G401 (cell line): ENCODE measurements around the gene KDM4C. TPM values are rescaled to one million over a fixed set of nuclear protein-coding genes. Genes with fewer than 3 reads are reported as not detected.

ENCODE experiments used
- DNase-seq: peaks from one replicate; pipeline ENCODE4 v3.0.0-alpha.2; 2015; ENCODE audit warnings: low spot score
- in situ Hi-C: cut with HindIII; loops from 2 replicates; pipeline ENCODE4 v1.10.0; 2016; ENCODE audit warnings: low sequenced_read_pairs, mixed read lengths
- total RNA-seq: library from RNA; depleted of rRNA; stranded (reverse); fragments of >200 nt; shearing (Covaris generic); gene quantifications from 2 replicates; pipeline ENCODE4 v1.2.3, GENCODE V29; 2014

KDM4C gene
- total RNA-seq, 1 experiment from 2014 or later, result 12.7 TPM

DNA sequence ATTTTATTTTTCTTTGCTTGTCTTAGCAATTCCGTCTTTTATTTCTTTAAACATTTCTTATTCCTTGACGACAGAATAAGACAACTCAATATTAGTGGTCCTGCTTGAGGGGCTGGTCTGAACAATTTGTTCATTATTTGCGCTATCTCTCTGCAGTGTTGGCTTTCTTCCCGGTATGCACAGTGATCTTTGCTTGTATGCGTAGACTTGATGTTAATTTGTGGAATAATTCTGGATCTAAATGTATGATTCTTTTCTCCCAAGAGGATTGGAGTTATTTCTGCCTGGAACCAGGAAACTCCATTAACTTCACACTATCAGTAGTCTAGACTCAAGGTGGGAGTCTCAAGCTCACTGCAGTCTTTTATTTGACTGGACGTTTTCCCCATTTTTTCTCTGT, 80.4 kb downstream of the KDM4C start:
- in situ Hi-C loops, result no loop called here
- DNase-seq, result peak; percentile 45

DNA sequence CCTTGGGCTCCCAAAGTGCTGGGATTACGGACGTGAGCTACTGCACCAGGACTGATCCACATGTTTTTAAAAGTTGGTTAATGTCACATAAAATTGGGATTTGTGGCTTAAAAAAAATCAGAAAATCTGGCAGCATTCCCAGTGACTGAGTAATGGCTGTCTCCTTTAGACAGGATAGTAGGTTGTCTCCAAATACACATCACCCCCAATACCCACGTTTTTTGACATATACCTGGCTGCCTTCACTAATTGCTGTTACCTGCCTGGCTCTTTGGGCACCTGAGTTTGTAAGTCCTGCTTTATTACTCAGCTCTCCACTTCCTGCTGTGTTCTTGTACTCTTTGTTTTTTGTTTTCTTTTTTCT, 84.8 kb downstream of the KDM4C start:
- no peak for DNase-seq

DNA sequence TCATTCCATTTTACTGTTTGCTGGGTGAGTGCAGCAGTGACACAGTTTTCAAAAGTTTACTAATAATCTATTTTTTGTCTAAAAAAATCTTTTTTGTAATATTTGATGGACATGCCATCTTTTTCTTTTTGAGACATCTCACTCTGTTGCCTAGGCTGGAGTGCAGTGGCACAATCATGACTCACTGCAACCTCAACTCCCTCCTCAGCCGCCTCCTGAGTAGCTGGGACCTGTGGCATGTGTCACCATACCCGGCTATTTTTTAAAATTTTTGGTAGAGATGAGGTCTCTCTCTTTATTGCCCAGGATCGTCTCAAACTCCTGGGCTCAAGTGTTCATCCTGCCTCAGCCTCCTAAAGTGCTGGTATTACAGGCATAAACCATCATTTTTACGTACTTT, 86.0 kb downstream of the KDM4C start:
- DNase-seq, result no peak
- in situ Hi-C loops, result no loop called here

More for the DNA sequence above, 84.8 kb downstream of the KDM4C start:
- in situ Hi-C loops, result no loop called here

DNA sequence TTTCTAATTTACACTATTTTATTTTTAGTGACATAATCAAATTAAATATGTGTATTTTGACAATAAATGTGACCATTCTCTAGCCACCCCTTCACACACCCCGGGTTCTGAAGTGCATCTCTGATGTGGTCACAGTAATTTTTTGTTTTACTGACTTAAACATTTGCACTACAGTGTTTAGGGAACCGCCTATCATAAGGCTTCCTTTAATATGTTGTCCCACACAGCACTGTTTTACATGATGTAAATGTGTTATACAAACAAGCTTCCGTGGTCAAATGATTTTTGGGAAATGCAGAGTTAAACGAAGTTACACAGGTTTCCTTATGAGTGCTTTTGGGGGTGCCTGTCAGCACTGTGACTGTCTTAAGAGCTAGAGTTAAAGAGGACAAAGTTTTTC, 86.5 kb downstream of the KDM4C start:
- no peak for DNase-seq
- in situ Hi-C loops, result no loop called here

DNA sequence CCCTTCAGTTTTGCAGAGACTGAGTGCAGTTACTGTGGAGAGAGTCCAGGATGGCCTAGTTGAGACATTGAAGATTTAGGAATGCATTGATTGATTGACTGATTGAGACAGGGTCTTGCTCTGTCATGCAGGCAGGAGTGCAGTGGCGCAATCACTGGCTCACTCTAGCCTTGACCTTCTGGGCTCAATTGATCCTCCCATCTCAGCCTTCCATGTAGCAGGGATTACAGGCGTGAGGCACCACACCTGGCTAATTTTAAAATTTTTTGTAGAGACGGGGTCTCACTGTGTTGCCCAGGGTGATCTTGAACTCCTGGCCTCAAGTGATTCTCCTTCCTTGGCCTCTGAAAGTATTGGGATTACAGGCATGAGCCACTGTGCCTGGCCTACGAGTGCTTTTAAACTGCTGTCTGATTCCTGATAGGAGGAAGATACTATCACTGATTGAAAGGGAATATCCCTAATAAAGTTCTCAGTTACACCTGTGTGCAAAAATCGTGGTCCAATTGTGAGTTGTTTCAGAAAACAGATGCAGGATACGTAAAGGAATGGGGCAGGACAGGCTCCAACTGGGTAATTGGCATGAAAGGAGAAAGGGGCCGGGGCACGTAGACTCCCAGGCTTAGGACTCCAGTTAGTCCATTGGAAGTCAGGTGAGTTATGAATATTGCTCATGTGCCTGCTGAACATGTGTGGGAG, 87.5 kb downstream of the KDM4C start:
- in situ Hi-C loops, result no loop called here
- DNase-seq, result no peak

DNA sequence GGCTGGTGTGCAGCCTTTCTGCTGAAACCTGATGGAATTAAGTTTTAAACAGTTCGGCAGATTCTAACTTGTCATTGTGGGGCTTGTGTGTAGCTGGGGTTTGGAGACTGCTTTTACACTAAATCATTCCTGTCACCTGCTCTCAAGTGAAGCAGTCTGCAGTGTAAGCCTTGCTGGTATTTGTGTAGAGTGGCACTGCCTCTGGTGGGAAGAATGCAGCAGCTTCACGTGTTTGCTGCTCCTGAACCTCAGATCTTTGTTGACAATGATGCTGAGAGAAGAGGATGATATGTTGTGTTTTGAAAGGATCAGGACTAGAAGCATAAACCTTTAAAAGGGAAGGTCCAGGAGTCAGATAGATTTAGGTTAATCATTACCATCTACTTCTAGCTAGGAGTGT, 88.1 kb downstream of the KDM4C start:
- DNase-seq, result peak; percentile 77
- in situ Hi-C loops, result no loop called here

DNA sequence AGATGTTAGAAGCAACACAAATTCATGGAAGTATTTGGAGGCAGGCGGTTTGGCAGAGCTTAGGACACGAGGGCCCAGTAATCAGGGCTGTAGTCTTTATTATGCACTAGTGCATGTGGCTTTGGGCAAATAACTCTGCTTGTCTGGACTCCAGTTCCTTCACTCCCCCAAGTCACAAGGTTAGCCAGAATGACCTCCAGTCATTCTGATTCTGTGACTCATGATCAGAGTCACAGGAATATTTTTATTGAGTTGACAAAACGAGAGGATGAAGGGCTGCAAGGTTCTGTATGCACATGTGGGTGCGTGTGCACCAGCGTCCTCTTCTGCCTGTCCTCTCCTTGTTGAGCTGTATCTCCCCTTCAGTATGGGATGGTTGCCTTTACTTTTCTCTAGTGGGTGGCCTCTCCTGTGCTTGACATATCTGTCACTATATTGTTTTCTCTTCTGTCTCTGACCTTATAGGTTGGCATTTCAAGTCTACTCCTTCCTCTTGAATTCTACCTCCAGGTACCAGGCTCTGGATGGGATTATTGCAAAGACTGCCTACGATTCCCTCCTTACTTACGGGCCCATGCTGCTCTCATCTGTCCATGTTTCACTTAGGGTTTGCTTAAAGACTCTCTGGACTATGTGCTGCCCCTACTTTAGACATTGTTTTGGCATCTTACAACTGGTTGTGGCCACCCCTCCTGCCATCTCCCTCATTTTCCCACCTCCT, 94.6 kb downstream of the KDM4C start:
- DNase-seq, result no peak
- in situ Hi-C loops, result no loop called here

DNA sequence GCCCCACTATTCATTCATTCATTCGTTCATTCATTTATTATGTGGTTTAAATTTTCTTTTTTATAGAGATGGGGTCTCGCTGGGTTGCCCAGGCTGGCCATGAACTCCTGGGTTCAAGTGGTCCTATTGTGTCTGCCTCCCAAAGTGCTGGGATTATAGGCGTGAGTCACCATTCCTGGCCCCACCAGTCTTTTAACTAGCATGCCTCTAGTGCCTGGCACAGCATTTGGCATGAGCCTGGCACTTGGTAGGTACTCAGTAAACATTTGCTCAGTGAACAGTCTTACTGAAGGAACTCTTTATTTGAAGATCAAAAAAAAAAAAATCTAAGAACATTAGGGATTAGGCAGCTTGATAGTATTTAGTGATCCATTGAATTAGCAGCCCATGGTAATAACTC, 98.1 kb downstream of the KDM4C start:
- no peak for DNase-seq
- in situ Hi-C loops, result no loop called here

DNA sequence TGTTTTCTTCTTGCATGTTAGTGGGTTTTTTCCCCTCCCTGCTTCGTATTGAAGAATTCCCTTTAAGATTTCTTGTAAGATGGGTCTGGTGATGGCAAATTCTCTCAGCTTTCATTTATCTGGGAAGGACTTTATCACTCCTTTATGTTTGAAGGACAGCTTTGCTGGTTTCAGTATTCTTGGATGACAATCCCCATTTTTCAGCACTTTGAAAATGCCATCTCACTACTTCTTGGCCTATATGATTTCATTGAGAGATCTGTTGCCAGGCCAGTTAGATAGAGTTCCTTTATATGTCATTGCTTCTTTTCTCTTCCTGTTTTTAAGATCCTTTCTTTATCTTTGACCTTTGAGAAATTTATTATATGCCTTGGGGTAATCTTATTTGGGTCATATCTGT, 106.3 kb downstream of the KDM4C start:
- no peak for DNase-seq
- in situ Hi-C loops, result no loop called here

DNA sequence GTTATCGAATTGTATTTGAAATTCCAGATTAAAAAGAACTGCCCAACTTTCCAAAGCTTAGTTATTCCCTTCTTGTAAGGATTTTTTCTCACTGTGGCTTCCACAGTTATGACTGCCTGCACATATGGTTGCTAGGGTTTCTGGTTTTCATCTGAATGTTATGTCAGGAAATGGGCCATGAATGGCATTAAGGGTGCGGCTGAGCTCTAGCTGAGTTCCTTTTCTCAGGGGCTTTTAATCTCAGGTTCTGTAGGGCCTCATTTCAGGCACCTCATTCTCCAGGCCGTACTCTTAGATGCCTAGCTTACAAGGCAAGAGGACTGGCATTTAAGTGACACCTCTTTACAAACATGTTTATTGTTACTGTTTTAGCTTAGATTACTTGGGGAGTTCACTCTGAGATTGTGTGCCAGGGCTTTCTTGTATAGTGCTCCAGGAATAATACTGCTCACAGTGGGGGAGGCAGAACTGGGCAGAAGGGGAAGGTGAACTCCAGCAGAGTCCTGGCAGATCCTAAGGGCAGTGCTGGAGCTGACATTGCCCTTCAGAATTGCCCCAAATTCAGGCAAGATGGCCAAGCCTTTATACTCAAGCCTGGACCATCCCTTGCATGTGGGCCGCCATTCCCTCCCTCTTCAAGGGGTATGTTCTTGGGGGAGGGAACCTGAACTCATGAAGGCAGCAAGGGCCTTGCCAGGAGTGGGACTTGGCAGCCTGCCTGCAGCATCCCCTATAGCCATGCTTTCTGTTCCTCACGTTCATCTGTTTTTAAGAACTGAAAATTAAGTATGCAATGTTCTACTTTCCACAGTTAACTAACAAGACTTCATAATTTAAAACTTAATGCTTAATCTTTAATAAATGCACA, 111.5 kb downstream of the KDM4C start:
- in situ Hi-C loops, result no loop called here
- peak; percentile 97 for DNase-seq

DNA sequence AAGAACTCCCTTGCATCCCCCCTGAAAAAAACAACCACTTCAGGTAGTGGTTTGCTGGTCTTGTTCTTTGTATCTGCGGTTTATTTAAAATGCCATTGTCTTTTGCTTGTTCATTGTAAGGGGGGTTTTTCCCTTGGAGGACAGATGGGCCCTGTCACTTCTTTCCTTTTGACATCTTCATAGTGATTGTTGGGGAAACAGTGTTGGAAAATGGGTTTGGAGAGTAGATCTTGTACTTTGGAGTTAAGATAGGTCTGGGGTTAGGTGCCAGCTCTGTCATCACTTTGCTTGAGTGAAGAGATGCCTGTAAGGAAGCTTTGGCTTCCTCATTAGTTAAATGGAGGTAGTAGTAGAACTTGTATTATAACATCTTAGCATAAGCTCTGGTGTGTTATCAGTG, 112.4 kb downstream of the KDM4C start:
- in situ Hi-C loops, result no loop called here
- peak; percentile 81 for DNase-seq

DNA sequence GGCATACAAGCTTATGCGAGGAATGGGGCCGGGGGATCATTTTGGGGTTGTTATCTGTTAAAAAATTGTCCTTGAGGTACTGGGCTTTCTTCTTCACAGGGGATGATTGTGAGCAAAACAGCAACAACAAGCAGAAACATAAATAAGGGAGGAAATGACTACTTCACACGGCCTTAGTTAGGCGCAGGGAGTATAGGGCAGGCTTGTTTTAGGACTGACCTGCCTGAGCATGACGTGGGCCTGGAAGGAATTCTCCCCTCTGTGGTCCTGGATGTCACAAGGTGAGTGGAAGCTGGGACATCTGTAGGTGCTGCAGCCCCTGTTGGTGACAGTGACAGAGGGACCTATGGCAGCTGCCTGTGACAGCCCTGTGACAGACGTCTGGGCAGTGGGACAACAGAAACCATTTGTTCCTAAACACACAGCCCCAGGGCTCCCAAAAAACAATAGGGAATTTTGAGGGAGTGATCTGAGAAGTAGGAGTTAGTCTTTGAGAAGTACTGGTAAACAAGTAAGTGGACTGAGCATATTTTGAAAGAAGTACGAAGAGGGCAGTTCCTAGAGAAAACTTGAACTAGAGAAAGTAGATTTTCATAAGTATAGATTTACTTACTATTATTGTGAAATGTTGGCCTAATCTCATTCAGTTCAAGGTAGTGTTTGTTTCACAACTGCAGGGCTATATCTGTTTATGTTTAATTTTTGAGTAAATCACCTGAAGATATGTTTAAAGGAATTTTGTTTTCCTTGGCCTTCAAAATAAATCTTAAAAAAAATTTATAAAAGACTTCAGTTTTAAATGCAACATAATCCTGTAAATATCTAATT, 113.1 kb downstream of the KDM4C start:
- in situ Hi-C loops, result no loop called here
- peak; percentile 65 for DNase-seq

DNA sequence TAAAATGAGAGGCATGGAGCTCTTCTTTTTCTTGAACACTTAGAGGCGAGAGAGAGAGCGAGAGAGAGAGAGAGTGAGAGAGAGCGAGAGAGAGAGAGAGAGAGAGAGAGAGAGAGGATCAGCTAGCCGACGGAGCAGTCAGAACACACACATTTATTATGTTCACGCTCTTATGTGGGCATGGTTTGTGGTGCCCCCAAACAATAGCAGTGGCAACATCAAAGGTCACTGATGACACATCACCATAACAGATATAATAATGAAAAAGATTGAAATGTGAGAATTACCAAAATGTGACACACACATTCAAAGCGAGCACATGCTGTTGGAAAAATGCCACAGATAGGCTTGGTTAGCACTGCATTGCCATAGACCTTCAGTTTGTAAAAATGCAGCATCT, 116.1 kb downstream of the KDM4C start:
- in situ Hi-C loops, result no loop called here
- peak; percentile 76 for DNase-seq

DNA sequence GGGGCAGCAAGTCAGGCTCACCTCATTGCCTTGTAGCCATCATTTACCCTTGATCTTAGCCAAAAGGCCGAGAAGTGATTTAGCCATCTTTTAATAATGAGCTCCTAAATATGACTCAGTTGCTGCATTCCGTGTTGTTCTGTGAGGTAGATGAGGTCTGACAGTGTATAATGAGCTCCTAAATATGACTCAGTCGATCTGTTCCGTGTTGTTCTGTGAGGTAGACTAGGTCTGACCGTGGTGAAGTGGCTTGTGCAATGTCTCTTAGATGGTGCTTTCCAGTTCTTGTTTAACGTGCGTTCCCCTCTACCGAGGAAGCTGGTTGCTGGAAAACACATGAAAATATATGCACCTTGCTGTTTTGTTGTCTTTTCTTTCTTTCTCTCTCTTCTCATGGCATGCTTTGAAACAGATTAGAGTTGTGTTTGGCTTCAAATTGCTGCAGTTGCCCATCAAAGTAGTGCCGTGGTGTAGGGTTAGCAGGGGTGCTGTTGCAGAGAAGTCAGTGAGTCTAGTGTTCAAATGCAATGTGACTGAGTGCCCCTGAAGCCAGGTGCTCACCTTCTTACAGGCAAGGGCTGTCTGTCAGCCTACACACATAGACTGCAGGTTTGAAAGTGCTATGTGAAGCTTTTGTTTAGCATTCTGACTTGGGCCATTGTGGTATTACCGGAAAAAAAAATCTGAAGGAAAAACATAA, 118.6 kb downstream of the KDM4C start:
- in situ Hi-C loops, result no loop called here
- DNase-seq, result peak; percentile 51

DNA sequence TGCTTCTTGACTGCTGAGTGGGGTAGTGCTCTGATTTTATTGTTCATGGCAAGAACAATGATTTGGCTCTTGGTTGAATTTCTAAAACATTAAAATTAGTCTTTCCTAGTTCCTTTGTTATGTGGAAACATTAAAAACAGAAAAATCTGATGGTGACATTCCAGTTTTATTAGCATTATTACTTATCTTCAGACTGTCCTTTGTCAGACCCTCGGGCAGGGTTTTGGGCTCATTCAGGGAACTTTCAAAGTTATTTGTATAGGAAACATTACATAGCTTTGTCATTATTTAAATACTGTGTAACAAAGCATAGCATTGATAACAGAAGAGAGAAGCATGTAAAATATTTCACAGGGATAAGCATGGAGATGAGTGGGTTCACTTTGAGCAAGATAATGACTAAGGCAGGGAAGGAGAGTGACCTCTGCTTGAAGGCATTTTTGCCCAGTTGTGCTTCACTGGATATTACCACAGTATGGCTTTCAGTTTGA, 119.9 kb downstream of the KDM4C start:
- DNase-seq, result no peak
- in situ Hi-C loops, result no loop called here

DNA sequence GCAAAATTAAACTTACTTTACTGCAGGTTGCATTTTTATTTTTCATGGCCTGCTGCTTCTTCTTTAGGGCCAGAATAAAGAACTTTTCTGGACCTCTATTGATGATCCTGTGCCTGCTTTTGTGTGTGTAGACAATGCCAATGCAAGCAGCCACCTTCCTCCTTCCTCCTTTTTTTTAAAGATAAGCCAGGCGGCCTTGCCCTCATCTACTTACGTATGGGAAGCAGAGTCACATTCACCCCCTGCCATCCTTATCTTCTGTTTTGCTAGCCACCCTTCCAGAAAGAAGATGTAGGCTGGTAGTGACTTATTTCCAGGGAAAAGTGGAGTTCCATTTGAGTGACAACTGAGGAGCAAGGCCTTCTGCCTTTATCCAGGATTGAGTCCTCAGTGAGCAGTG, 122.9 kb downstream of the KDM4C start:
- in situ Hi-C loops, result no loop called here

DNA sequence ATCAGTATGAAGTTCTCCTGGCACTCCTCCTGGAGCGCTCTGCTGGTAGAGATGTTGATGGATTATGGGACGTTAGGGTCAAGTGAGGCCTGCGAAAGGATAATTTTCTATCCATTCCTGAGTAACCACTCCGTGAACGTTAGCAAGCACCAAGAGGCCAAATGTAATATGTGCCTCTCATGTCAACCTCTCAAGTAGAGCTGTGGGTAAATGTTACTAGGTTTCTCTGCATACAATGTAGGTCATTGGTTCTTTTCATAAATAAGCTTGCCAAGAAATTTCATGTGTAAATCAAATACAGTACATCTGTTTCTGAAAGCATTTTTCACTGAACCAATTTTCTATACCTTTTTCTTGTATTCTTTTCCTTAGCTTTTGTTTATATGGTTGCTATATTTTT, 126.3 kb downstream of the KDM4C start:
- no peak for DNase-seq
- in situ Hi-C loops, result no loop called here

More for the DNA sequence above, 122.9 kb downstream of the KDM4C start:
- DNase-seq, result no peak

DNA sequence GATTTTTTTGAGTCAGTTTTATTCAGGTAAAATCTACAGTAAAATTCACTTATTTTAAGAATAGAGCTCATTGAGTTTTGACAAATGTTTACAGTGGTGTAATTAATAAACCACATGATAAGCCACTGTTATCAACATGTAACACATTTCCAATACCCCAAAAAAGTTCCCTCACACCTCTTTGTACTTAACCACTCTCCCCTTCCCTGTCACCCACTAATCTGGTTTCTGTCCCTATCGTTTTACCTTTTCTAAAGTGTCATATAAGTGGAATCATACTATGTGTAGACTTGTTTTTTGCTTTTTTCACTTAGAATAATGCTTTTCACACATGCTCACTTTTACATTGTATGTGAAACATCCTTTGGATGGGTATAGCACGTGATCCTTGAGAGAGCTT, 127.2 kb downstream of the KDM4C start:
- in situ Hi-C loops, result no loop called here
- no peak for DNase-seq

DNA sequence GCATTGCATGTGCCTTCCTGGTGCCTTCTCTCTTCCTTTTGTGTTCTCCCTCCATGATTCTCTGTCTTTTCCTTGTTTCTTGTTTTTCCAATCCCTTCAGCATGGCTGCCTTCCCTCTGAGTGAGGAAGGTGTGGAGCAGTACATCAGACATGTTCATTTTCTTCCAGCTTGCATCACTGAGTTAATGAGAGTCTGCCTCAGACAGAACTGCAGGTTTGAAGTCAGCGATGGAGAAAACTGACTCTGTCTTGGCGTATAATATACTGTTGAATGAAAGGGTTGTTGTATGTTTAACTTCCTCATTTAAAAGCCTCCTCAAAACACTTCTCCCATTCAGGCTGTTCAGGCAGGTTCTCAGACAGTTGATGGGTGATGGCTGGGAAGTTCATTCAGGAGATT, 129.3 kb downstream of the KDM4C start:
- in situ Hi-C loops, result no loop called here
- no peak for DNase-seq
